ENCODE data around the gene SCAANT1.

The SCAANT1 gene

GRCh38 chr3:63914312-63914711, 2.1 kb upstream of the SCAANT1 start:
- H3K4me3 ChIP-seq (ENCODE audit: low read depth, low read length, poor library complexity, severe bottlenecking) = no peak overlapping the region
- H3K9ac ChIP-seq (ENCODE audit: low read length) = no peak overlapping the region; the same call in 1 of the 2 replicates
- no peaks in the 10 kb centered on the region for H4K20me1 ChIP-seq (ENCODE audit: insufficient read depth, low read length)
- no peaks in the 10 kb centered on the region for H3F3A ChIP-seq (ENCODE audit: insufficient read depth, low read length)
- H3K4me1 ChIP-seq (ENCODE audit: insufficient read depth, low read length, severe bottlenecking) = peaks cover 29% of the 10 kb centered on the region
- H3K79me2 ChIP-seq (ENCODE audit: insufficient read depth, low read length) = 0 out of 2 replicates have a peak, but pooled peaks cover 3% of the 10 kb centered on the region
- H3K9me2 ChIP-seq (ENCODE audit: low read depth, low read length) = no peaks in the 10 kb centered on the region
- H3K36me3 ChIP-seq (ENCODE audit: insufficient read depth, low read length) = peaks cover 52% of the 10 kb centered on the region
- TF ChIP-seq CTCF (IDR thresholded peaks at IDR 0.05; ENCODE audit: low read length) (no peak), EZH2 (IDR thresholded peaks at IDR 0.05; ENCODE audit: borderline replicate concordance, low read length) (no peak)
- H3K27me3 ChIP-seq (ENCODE audit: insufficient read depth, low read length) = no peaks in the 10 kb centered on the region
- H3K4me2 ChIP-seq (ENCODE audit: low read length) = no peak overlapping the region
- no peak overlapping the region for H2AFZ ChIP-seq (ENCODE audit: low read length)
- no peaks in the 10 kb centered on the region for H3K9me3 ChIP-seq (ENCODE audit: low read length)
- H3K27ac ChIP-seq (ENCODE audit: low read depth, low read length, poor library complexity, severe bottlenecking) = no peak overlapping the region

GRCh38 chr3:63912768-63913588, 795 bp upstream of the SCAANT1 start:
- no peaks in the 10 kb centered on the region for H3F3A ChIP-seq (ENCODE audit: insufficient read depth, low read length)
- H3K4me2 ChIP-seq (ENCODE audit: low read length) = peak overlapping the region; percentile 69
- H3K27ac ChIP-seq (ENCODE audit: low read depth, low read length, poor library complexity, severe bottlenecking) = no peak overlapping the region
- H3K4me3 ChIP-seq (ENCODE audit: low read depth, low read length, poor library complexity, severe bottlenecking) = peak overlapping the region; percentile 70
- H3K9me2 ChIP-seq (ENCODE audit: low read depth, low read length) = no peaks in the 10 kb centered on the region
- no peak for TF ChIP-seq EZH2 (IDR thresholded peaks at IDR 0.05; ENCODE audit: borderline replicate concordance, low read length)
- TF ChIP-seq CTCF (IDR thresholded peaks at IDR 0.05; ENCODE audit: low read length) = no peak
- peaks cover 29% of the 10 kb centered on the region for H3K4me1 ChIP-seq (ENCODE audit: insufficient read depth, low read length, severe bottlenecking)
- no peaks in the 10 kb centered on the region for H3K9me3 ChIP-seq (ENCODE audit: low read length)
- H2AFZ ChIP-seq (ENCODE audit: low read length) = no peak overlapping the region
- 0 out of 2 replicates have a peak, but pooled peaks cover 3% of the 10 kb centered on the region for H3K79me2 ChIP-seq (ENCODE audit: insufficient read depth, low read length)
- H4K20me1 ChIP-seq (ENCODE audit: insufficient read depth, low read length) = no peaks in the 10 kb centered on the region
- H3K36me3 ChIP-seq (ENCODE audit: insufficient read depth, low read length) = peaks cover 38% of the 10 kb centered on the region
- H3K9ac ChIP-seq (ENCODE audit: low read length) = peak overlapping the region; percentile 53
- H3K27me3 ChIP-seq (ENCODE audit: insufficient read depth, low read length) = no peaks in the 10 kb centered on the region

GRCh38 chr3:63911509-63911872, 692 bp downstream of the SCAANT1 start:
- Histone ChIP-seq H3K4me1 (ENCODE audit: insufficient read depth, low read length, severe bottlenecking) (peaks cover 29% of the 10 kb centered on the region), H3K27me3 (ENCODE audit: insufficient read depth, low read length) (no peaks in the 10 kb centered on the region), H3K9me2 (ENCODE audit: low read depth, low read length) (no peaks in the 10 kb centered on the region), H3K36me3 (ENCODE audit: insufficient read depth, low read length) (peaks cover 24% of the 10 kb centered on the region), H3K4me3 (ENCODE audit: low read depth, low read length, poor library complexity, severe bottlenecking) (peak overlapping the region; percentile 70), H3K79me2 (ENCODE audit: insufficient read depth, low read length) (0 out of 2 replicates have a peak, but pooled peaks cover 3% of the 10 kb centered on the region), H3F3A (ENCODE audit: insufficient read depth, low read length) (no peaks in the 10 kb centered on the region), H3K9me3 (ENCODE audit: low read length) (no peaks in the 10 kb centered on the region), H4K20me1 (ENCODE audit: insufficient read depth, low read length) (no peaks in the 10 kb centered on the region), H3K27ac (ENCODE audit: low read depth, low read length, poor library complexity, severe bottlenecking) (peak overlapping the region; percentile 63), H2AFZ (ENCODE audit: low read length) (no peak overlapping the region), H3K9ac (ENCODE audit: low read length) (peak overlapping the region; percentile 68), H3K4me2 (ENCODE audit: low read length) (peak overlapping the region; percentile 82)
- TF ChIP-seq EZH2 (IDR thresholded peaks at IDR 0.05; ENCODE audit: borderline replicate concordance, low read length) (no peak), CTCF (IDR thresholded peaks at IDR 0.05; ENCODE audit: low read length) (no peak)
